Hepatocyte (in vitro differentiated cells): ENCODE data around the gene PDE1C.

Experiments
- EZH2 ChIP-seq: fragments of 200-600 bp; sonication (generic); IDR thresholded peaks from 2 replicates; pipeline ENCODE4 v1.6.1; 2016; ENCODE audit warnings: antibody characterized with exemption, mild to moderate bottlenecking, borderline replicate concordance
- TF ChIP-seq, protein P1 (sequence below): fragments of 200-600 bp; sonication (generic); IDR thresholded peaks from 2 replicates; pipeline ENCODE4 v1.5.1; 2016; ENCODE audit warnings: antibody characterized with exemption, mild to moderate bottlenecking; ENCODE audit not compliant: poor library complexity

DNA sequence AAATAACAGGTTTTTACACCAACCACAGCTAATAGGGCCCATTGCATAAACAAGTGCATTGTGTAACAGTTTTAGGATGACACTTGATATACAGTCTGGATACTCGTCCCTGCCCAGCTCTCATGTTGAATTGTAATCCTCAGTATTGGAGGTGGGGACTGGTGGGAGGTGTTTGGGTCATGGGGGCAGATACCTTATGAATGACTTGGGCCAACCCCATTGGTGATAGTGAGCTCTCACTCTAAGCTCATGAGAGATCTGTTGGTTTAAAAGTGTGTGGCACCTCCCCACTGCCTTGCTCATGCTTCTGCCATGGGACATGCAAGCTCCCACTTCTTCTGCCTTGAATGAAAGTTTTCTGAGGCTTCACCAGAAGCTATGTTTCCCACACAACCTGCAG lies 136.7 kb downstream of the PDE1C start:
- TF ChIP-seq, protein P1, sequence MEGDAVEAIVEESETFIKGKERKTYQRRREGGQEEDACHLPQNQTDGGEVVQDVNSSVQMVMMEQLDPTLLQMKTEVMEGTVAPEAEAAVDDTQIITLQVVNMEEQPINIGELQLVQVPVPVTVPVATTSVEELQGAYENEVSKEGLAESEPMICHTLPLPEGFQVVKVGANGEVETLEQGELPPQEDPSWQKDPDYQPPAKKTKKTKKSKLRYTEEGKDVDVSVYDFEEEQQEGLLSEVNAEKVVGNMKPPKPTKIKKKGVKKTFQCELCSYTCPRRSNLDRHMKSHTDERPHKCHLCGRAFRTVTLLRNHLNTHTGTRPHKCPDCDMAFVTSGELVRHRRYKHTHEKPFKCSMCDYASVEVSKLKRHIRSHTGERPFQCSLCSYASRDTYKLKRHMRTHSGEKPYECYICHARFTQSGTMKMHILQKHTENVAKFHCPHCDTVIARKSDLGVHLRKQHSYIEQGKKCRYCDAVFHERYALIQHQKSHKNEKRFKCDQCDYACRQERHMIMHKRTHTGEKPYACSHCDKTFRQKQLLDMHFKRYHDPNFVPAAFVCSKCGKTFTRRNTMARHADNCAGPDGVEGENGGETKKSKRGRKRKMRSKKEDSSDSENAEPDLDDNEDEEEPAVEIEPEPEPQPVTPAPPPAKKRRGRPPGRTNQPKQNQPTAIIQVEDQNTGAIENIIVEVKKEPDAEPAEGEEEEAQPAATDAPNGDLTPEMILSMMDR = no peak
- TF ChIP-seq EZH2 = no peak
